ENCODE data around the gene PPP1R37.

Gene PPP1R37

GRCh38 chr19:45125975-45126493 lies 33.1 kb downstream of the PPP1R37 start:
- Histone ChIP-seq H3K27ac (ENCODE audit: low read depth, low read length) (no peak overlapping the region), H3K4me2 (ENCODE audit: low read length) (no peak overlapping the region), H3K79me2 (ENCODE audit: control insufficient read depth, insufficient read depth, low read length) (peaks cover 15% of the 10 kb centered on the region), H2BK15ac (replicated peaks; ENCODE audit: low read depth) (no peak overlapping the region), H3K18ac (ENCODE audit: low read length) (no peak overlapping the region), H3K56ac (ENCODE audit: low read length) (no peak overlapping the region), H3K27me3 (ENCODE audit: insufficient read depth, low read length, poor library complexity) (no peaks in the 10 kb centered on the region), H2BK120ac (ENCODE audit: low read depth, low read length) (no peak overlapping the region), H2AK5ac (ENCODE audit: low read length) (no peak overlapping the region), H3K9ac (ENCODE audit: low read length) (no peak overlapping the region), H4K5ac (ENCODE audit: low read length) (no peak overlapping the region), H4K8ac (ENCODE audit: low read depth, low read length) (no peak overlapping the region), H3K4me3 (ENCODE audit: low read length) (no peak overlapping the region), H2BK5ac (ENCODE audit: low read length) (no peak overlapping the region), H3K23ac (ENCODE audit: low read length) (no peak overlapping the region), H3K4ac (ENCODE audit: low read depth, low read length) (no peak overlapping the region), H3K4me1 (ENCODE audit: control insufficient read depth, low read depth, low read length) (no peaks in the 10 kb centered on the region), H3K79me1 (ENCODE audit: low read length) (peaks cover 31% of the 10 kb centered on the region), H3K36me3 (ENCODE audit: control insufficient read depth, insufficient read depth, low read length) (no peaks in the 10 kb centered on the region)
- peak; percentile 86 for DNase-seq
- WGBS (ENCODE audit: extremely low coverage, insufficient coverage, low lambda C conversion rate) = no CpG with 5 or more reads among the region's 12 CpGs

GRCh38 chr19:45126654-45127053 lies 33.7 kb downstream of the PPP1R37 start:
- no peak overlapping the region for H3K4me3 ChIP-seq (ENCODE audit: low read length)
- H3K4me2 ChIP-seq (ENCODE audit: low read length) = no peak overlapping the region
- H4K5ac ChIP-seq (ENCODE audit: low read length) = no peak overlapping the region
- no peak overlapping the region for H3K9ac ChIP-seq (ENCODE audit: low read length)
- H3K79me2 ChIP-seq (ENCODE audit: control insufficient read depth, insufficient read depth, low read length) = peaks cover 13% of the 10 kb centered on the region
- H4K8ac ChIP-seq (ENCODE audit: low read depth, low read length) = no peak overlapping the region
- H2BK120ac ChIP-seq (ENCODE audit: low read depth, low read length) = no peak overlapping the region
- no peak overlapping the region for H3K18ac ChIP-seq (ENCODE audit: low read length)
- no peak overlapping the region for H2AK5ac ChIP-seq (ENCODE audit: low read length)
- no peak overlapping the region for H3K23ac ChIP-seq (ENCODE audit: low read length)
- H3K4ac ChIP-seq (ENCODE audit: low read depth, low read length) = no peak overlapping the region
- H3K36me3 ChIP-seq (ENCODE audit: control insufficient read depth, insufficient read depth, low read length) = no peaks in the 10 kb centered on the region
- H3K79me1 ChIP-seq (ENCODE audit: low read length) = peaks cover 31% of the 10 kb centered on the region
- H3K56ac ChIP-seq (ENCODE audit: low read length) = no peak overlapping the region
- WGBS (ENCODE audit: extremely low coverage, insufficient coverage, low lambda C conversion rate) = no CpG with 5 or more reads among the region's 7 CpGs
- H3K4me1 ChIP-seq (ENCODE audit: control insufficient read depth, low read depth, low read length) = no peaks in the 10 kb centered on the region
- H3K27ac ChIP-seq (ENCODE audit: low read depth, low read length) = no peak overlapping the region
- no peak for DNase-seq
- no peak overlapping the region for H2BK15ac ChIP-seq (replicated peaks; ENCODE audit: low read depth)
- no peak overlapping the region for H2BK5ac ChIP-seq (ENCODE audit: low read length)
- no peaks in the 10 kb centered on the region for H3K27me3 ChIP-seq (ENCODE audit: insufficient read depth, low read length, poor library complexity)

GRCh38 chr19:45128146-45128545 lies 35.2 kb downstream of the PPP1R37 start:
- Histone ChIP-seq H3K56ac (ENCODE audit: low read length) (no peak overlapping the region), H3K18ac (ENCODE audit: low read length) (no peak overlapping the region), H3K9ac (ENCODE audit: low read length) (no peak overlapping the region), H3K23ac (ENCODE audit: low read length) (no peak overlapping the region), H3K79me2 (ENCODE audit: control insufficient read depth, insufficient read depth, low read length) (peaks cover 9% of the 10 kb centered on the region), H3K4me3 (ENCODE audit: low read length) (no peak overlapping the region), H3K4me1 (ENCODE audit: control insufficient read depth, low read depth, low read length) (no peaks in the 10 kb centered on the region), H4K8ac (ENCODE audit: low read depth, low read length) (no peak overlapping the region), H3K4me2 (ENCODE audit: low read length) (no peak overlapping the region), H3K27me3 (ENCODE audit: insufficient read depth, low read length, poor library complexity) (no peaks in the 10 kb centered on the region), H3K4ac (ENCODE audit: low read depth, low read length) (no peak overlapping the region), H2AK5ac (ENCODE audit: low read length) (no peak overlapping the region), H2BK5ac (ENCODE audit: low read length) (no peak overlapping the region), H3K27ac (ENCODE audit: low read depth, low read length) (no peak overlapping the region), H3K79me1 (ENCODE audit: low read length) (peaks cover 26% of the 10 kb centered on the region), H2BK120ac (ENCODE audit: low read depth, low read length) (no peak overlapping the region), H2BK15ac (replicated peaks; ENCODE audit: low read depth) (no peak overlapping the region), H3K36me3 (ENCODE audit: control insufficient read depth, insufficient read depth, low read length) (no peaks in the 10 kb centered on the region), H4K5ac (ENCODE audit: low read length) (no peak overlapping the region)
- no CpG with 5 or more reads among the region's 5 CpGs for WGBS (ENCODE audit: extremely low coverage, insufficient coverage, low lambda C conversion rate)
- DNase-seq = no peak

GRCh38 chr19:45128806-45129205 lies 35.8 kb downstream of the PPP1R37 start:
- H3K23ac ChIP-seq (ENCODE audit: low read length) = no peak overlapping the region
- H3K79me2 ChIP-seq (ENCODE audit: control insufficient read depth, insufficient read depth, low read length) = peaks cover 7% of the 10 kb centered on the region
- no peak overlapping the region for H3K18ac ChIP-seq (ENCODE audit: low read length)
- H2BK15ac ChIP-seq (replicated peaks; ENCODE audit: low read depth) = no peak overlapping the region
- no peak overlapping the region for H3K4me2 ChIP-seq (ENCODE audit: low read length)
- H3K4ac ChIP-seq (ENCODE audit: low read depth, low read length) = no peak overlapping the region
- no peak overlapping the region for H4K5ac ChIP-seq (ENCODE audit: low read length)
- no CpG with 5 or more reads among the region's 5 CpGs for WGBS (ENCODE audit: extremely low coverage, insufficient coverage, low lambda C conversion rate)
- no peaks in the 10 kb centered on the region for H3K36me3 ChIP-seq (ENCODE audit: control insufficient read depth, insufficient read depth, low read length)
- no peak overlapping the region for H2BK5ac ChIP-seq (ENCODE audit: low read length)
- no peak overlapping the region for H3K9ac ChIP-seq (ENCODE audit: low read length)
- H4K8ac ChIP-seq (ENCODE audit: low read depth, low read length) = no peak overlapping the region
- H3K79me1 ChIP-seq (ENCODE audit: low read length) = peaks cover 24% of the 10 kb centered on the region
- no peaks in the 10 kb centered on the region for H3K4me1 ChIP-seq (ENCODE audit: control insufficient read depth, low read depth, low read length)
- no peak for DNase-seq
- no peaks in the 10 kb centered on the region for H3K27me3 ChIP-seq (ENCODE audit: insufficient read depth, low read length, poor library complexity)
- no peak overlapping the region for H3K56ac ChIP-seq (ENCODE audit: low read length)
- H2BK120ac ChIP-seq (ENCODE audit: low read depth, low read length) = no peak overlapping the region
- H2AK5ac ChIP-seq (ENCODE audit: low read length) = no peak overlapping the region
- H3K27ac ChIP-seq (ENCODE audit: low read depth, low read length) = no peak overlapping the region
- no peak overlapping the region for H3K4me3 ChIP-seq (ENCODE audit: low read length)

- no peak overlapping the region for H3K27ac ChIP-seq (ENCODE audit: low read depth, low read length)
- H3K27me3 ChIP-seq (ENCODE audit: insufficient read depth, low read length, poor library complexity) = no peaks in the 10 kb centered on the region
- no peaks in the 10 kb centered on the region for H3K36me3 ChIP-seq (ENCODE audit: control insufficient read depth, insufficient read depth, low read length)
- no peak overlapping the region for H3K56ac ChIP-seq (ENCODE audit: low read length)
- no peak overlapping the region for H3K4me3 ChIP-seq (ENCODE audit: low read length)
- peaks cover 7% of the 10 kb centered on the region for H3K79me2 ChIP-seq (ENCODE audit: control insufficient read depth, insufficient read depth, low read length)
- no CpG with 5 or more reads among the region's 13 CpGs for WGBS (ENCODE audit: extremely low coverage, insufficient coverage, low lambda C conversion rate)
- H4K8ac ChIP-seq (ENCODE audit: low read depth, low read length) = no peak overlapping the region
- H3K79me1 ChIP-seq (ENCODE audit: low read length) = peaks cover 23% of the 10 kb centered on the region
- H3K23ac ChIP-seq (ENCODE audit: low read length) = no peak overlapping the region
- no peak overlapping the region for H2BK120ac ChIP-seq (ENCODE audit: low read depth, low read length)
- no peak overlapping the region for H3K9ac ChIP-seq (ENCODE audit: low read length)
- no peak for DNase-seq
- H2BK5ac ChIP-seq (ENCODE audit: low read length) = no peak overlapping the region
- H3K18ac ChIP-seq (ENCODE audit: low read length) = no peak overlapping the region
- no peak overlapping the region for H2BK15ac ChIP-seq (replicated peaks; ENCODE audit: low read depth)
- H3K4me1 ChIP-seq (ENCODE audit: control insufficient read depth, low read depth, low read length) = no peaks in the 10 kb centered on the region
- H2AK5ac ChIP-seq (ENCODE audit: low read length) = no peak overlapping the region
- no peak overlapping the region for H3K4ac ChIP-seq (ENCODE audit: low read depth, low read length)
- no peak overlapping the region for H3K4me2 ChIP-seq (ENCODE audit: low read length)
- H4K5ac ChIP-seq (ENCODE audit: low read length) = no peak overlapping the region
Measured at GRCh38 chr19:45130236-45130635, 37.3 kb downstream of the PPP1R37 start.

- H3K36me3 ChIP-seq (ENCODE audit: control insufficient read depth, insufficient read depth, low read length) = no peaks in the 10 kb centered on the region
- no peak overlapping the region for H2BK15ac ChIP-seq (replicated peaks; ENCODE audit: low read depth)
- no peak overlapping the region for H3K4me3 ChIP-seq (ENCODE audit: low read length)
- no peak overlapping the region for H3K9ac ChIP-seq (ENCODE audit: low read length)
- no peak overlapping the region for H3K56ac ChIP-seq (ENCODE audit: low read length)
- H3K23ac ChIP-seq (ENCODE audit: low read length) = no peak overlapping the region
- H3K4me1 ChIP-seq (ENCODE audit: control insufficient read depth, low read depth, low read length) = no peaks in the 10 kb centered on the region
- no peak for DNase-seq
- no peak overlapping the region for H2BK120ac ChIP-seq (ENCODE audit: low read depth, low read length)
- no peak overlapping the region for H3K4me2 ChIP-seq (ENCODE audit: low read length)
- H2AK5ac ChIP-seq (ENCODE audit: low read length) = no peak overlapping the region
- H3K18ac ChIP-seq (ENCODE audit: low read length) = no peak overlapping the region
- no peaks in the 10 kb centered on the region for H3K27me3 ChIP-seq (ENCODE audit: insufficient read depth, low read length, poor library complexity)
- peaks cover 23% of the 10 kb centered on the region for H3K79me1 ChIP-seq (ENCODE audit: low read length)
- no CpG with 5 or more reads among the region's 13 CpGs for WGBS (ENCODE audit: extremely low coverage, insufficient coverage, low lambda C conversion rate)
- H4K8ac ChIP-seq (ENCODE audit: low read depth, low read length) = no peak overlapping the region
- H3K79me2 ChIP-seq (ENCODE audit: control insufficient read depth, insufficient read depth, low read length) = peaks cover 7% of the 10 kb centered on the region
- H3K27ac ChIP-seq (ENCODE audit: low read depth, low read length) = no peak overlapping the region
- H2BK5ac ChIP-seq (ENCODE audit: low read length) = no peak overlapping the region
- no peak overlapping the region for H3K4ac ChIP-seq (ENCODE audit: low read depth, low read length)
- H4K5ac ChIP-seq (ENCODE audit: low read length) = no peak overlapping the region
Measured at GRCh38 chr19:45130888-45131615, 38.1 kb downstream of the PPP1R37 start.
